MM.1S (cell line): ENCODE measurements around the gene COX8C.

ENCODE experiments used
- DNase-seq: peaks from one replicate; pipeline ENCODE4 v3.0.0-alpha.2; 2015
- H2AFZ ChIP-seq: fragments of 300-600 bp; sonication (generic); 2 replicates; pipeline ENCODE4 v1.6.0; 2016; ENCODE audit warnings: antibody characterized with exemption, low read length
- H3F3A ChIP-seq: fragments of 300-600 bp; sonication (generic); 2 replicates; pipeline ENCODE4 v1.6.1; 2016; ENCODE audit warnings: mild to moderate bottlenecking, antibody characterized with exemption, low read length, moderate library complexity, mixed read lengths; ENCODE audit not compliant: insufficient read depth
- H3K27ac ChIP-seq: fragments of 300-600 bp; sonication (generic); 2 replicates; pipeline ENCODE4 v1.5.1; 2016; ENCODE audit warnings: mild to moderate bottlenecking, low read length
- H3K27me3 ChIP-seq: fragments of 300-600 bp; sonication (generic); replicated peaks from 2 replicates; pipeline ENCODE4 v1.6.0; 2016; ENCODE audit warnings: low read length; ENCODE audit not compliant: insufficient read depth
- H3K36me3 ChIP-seq: fragments of 300-600 bp; sonication (generic); replicated peaks from 2 replicates; pipeline ENCODE4 v1.6.1; 2016; ENCODE audit warnings: mild to moderate bottlenecking, low read length, mixed read lengths; ENCODE audit not compliant: insufficient read depth
- H3K4me1 ChIP-seq: fragments of 300-600 bp; sonication (generic); 2 replicates; pipeline ENCODE4 v1.6.1; 2016; ENCODE audit warnings: low read length, mixed read lengths
- H3K4me2 ChIP-seq: fragments of 300-600 bp; sonication (generic); 2 replicates; pipeline ENCODE4 v1.6.0; 2016; ENCODE audit warnings: low read depth, low read length
- H3K4me3 ChIP-seq: fragments of 300-600 bp; sonication (generic); 2 replicates; pipeline ENCODE4 v1.5.1; 2016; ENCODE audit warnings: low read length, mixed read lengths
- H3K79me2 ChIP-seq: fragments of 300-600 bp; sonication (generic); 2 replicates; pipeline ENCODE4 v1.6.1; 2016; ENCODE audit warnings: mixed run types, low read length, mixed read lengths
- H3K9ac ChIP-seq: fragments of 300-600 bp; sonication (generic); 2 replicates; pipeline ENCODE4 v1.6.1; 2016; ENCODE audit warnings: low read length, mixed read lengths
- H3K9me2 ChIP-seq: fragments of 300-600 bp; sonication (generic); replicated peaks from 2 replicates; pipeline ENCODE4 v1.6.1; 2016; ENCODE audit warnings: mild to moderate bottlenecking, low read length, mixed read lengths; ENCODE audit not compliant: insufficient read depth
- H3K9me3 ChIP-seq: fragments of 300-600 bp; sonication (generic); replicated peaks from 2 replicates; pipeline ENCODE4 v1.6.1; 2016; ENCODE audit warnings: mild to moderate bottlenecking, low read length, mixed read lengths; ENCODE audit not compliant: insufficient read depth
- H4K20me1 ChIP-seq: fragments of 300-600 bp; sonication (generic); 2 replicates; pipeline ENCODE4 v1.6.1; 2016; ENCODE audit warnings: mild to moderate bottlenecking, low read length, moderate library complexity, mixed read lengths; ENCODE audit not compliant: insufficient read depth
- EZH2 ChIP-seq: fragments of 300-600 bp; sonication (generic); optimal IDR thresholded peaks from 2 replicates; pipeline ENCODE3; 2017; ENCODE audit warnings: low read depth, mild to moderate bottlenecking, antibody characterized with exemption, low read length, mixed read lengths
- EZH2phosphoT487 ChIP-seq: fragments of 300-600 bp; sonication (generic); IDR thresholded peaks from 2 replicates; pipeline ENCODE4 v1.6.1; 2018; ENCODE audit warnings: antibody characterized with exemption, low read length
- TF ChIP-seq, protein P1 (sequence below): fragments of 300-600 bp; sonication (generic); IDR thresholded peaks from 2 replicates; pipeline ENCODE4 v1.5.1; 2016; ENCODE audit warnings: antibody characterized with exemption, low read length, mixed read lengths

Gene COX8C

GRCh38 chr14:93337143-93337753, 9.7 kb upstream of the COX8C start:
- H4K20me1 ChIP-seq = no peaks in the 10 kb centered on the region
- peaks cover under 1% of the 10 kb centered on the region for H3K79me2 ChIP-seq
- no peaks in the 10 kb centered on the region for H3K27me3 ChIP-seq
- no peak overlapping the region for H3K9ac ChIP-seq
- peaks cover 4% of the 10 kb centered on the region; the same call in 1 of the 2 replicates for H3F3A ChIP-seq
- H3K4me3 ChIP-seq = no peak overlapping the region
- H3K9me2 ChIP-seq = no peaks in the 10 kb centered on the region
- no peaks in the 10 kb centered on the region for H3K36me3 ChIP-seq
- H3K4me2 ChIP-seq = no peak overlapping the region
- TF ChIP-seq EZH2phosphoT487 (no peak), EZH2 (no peak)
- TF ChIP-seq, protein P1, sequence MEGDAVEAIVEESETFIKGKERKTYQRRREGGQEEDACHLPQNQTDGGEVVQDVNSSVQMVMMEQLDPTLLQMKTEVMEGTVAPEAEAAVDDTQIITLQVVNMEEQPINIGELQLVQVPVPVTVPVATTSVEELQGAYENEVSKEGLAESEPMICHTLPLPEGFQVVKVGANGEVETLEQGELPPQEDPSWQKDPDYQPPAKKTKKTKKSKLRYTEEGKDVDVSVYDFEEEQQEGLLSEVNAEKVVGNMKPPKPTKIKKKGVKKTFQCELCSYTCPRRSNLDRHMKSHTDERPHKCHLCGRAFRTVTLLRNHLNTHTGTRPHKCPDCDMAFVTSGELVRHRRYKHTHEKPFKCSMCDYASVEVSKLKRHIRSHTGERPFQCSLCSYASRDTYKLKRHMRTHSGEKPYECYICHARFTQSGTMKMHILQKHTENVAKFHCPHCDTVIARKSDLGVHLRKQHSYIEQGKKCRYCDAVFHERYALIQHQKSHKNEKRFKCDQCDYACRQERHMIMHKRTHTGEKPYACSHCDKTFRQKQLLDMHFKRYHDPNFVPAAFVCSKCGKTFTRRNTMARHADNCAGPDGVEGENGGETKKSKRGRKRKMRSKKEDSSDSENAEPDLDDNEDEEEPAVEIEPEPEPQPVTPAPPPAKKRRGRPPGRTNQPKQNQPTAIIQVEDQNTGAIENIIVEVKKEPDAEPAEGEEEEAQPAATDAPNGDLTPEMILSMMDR = peak; percentile 47
- H2AFZ ChIP-seq = no peak overlapping the region
- no peak overlapping the region for H3K27ac ChIP-seq
- H3K4me1 ChIP-seq = peaks cover 6% of the 10 kb centered on the region; the same call in 1 of the 2 replicates
- no peaks in the 10 kb centered on the region for H3K9me3 ChIP-seq
- peak; percentile 43 for DNase-seq

DNA sequence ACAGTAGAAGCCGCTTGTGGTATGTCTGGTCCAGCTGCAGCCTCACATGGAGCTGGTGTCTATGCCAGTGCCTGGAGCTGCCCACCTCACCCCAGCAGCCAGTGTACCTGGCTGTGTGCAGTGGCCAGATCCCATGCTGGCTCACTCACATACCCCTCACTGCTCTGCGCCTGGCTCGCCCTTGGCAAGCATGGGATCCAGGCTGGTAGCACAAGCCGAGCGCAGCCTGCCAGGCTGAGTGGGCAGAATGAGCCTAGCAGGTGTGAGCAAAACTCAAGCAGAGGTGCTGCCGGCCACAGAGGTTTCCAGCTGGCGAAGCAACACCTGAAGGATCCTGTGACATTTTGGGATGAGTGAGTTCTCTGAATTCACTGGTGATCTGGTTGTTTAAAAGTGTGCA, 9.1 kb upstream of the COX8C start:
- Histone ChIP-seq H3K9me2 (no peaks in the 10 kb centered on the region), H3K9me3 (no peaks in the 10 kb centered on the region), H4K20me1 (no peaks in the 10 kb centered on the region), H3K9ac (no peak overlapping the region), H3K79me2 (no peaks in the 10 kb centered on the region), H3K27me3 (no peaks in the 10 kb centered on the region), H3K4me1 (peaks cover 6% of the 10 kb centered on the region; the same call in 1 of the 2 replicates), H3K4me3 (no peak overlapping the region), H3F3A (peaks cover 4% of the 10 kb centered on the region; the same call in 1 of the 2 replicates), H2AFZ (no peak overlapping the region), H3K4me2 (no peak overlapping the region), H3K27ac (no peak overlapping the region), H3K36me3 (no peaks in the 10 kb centered on the region)
- DNase-seq = no peak
- TF ChIP-seq EZH2 (no peak), EZH2phosphoT487 (no peak)
- TF ChIP-seq, protein P1 = no peak

DNA sequence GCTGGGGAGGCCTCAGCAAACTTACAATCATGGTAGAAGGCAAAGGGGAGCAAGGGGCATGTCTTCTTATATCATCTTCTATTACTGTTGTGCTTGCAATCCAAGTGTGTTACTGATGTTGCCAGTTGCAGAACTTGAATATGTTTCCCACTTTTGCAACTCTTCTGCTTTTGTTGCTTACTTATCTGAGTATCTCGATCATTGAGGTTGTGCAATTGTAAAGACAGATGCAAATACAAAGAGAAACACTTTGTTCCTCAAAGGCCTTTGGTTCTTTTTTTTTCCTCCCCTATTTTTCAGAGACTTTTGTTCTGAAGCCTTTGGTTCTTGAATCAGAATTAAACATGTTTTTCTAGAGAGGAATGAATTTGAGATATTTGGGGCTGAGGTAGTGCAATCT, 3.7 kb upstream of the COX8C start:
- Histone ChIP-seq H3K27me3 (no peaks in the 10 kb centered on the region), H3K79me2 (no peaks in the 10 kb centered on the region), H2AFZ (no peak overlapping the region), H3K4me3 (no peak overlapping the region), H3K4me2 (no peak overlapping the region), H3K36me3 (no peaks in the 10 kb centered on the region), H3F3A (no peaks in the 10 kb centered on the region), H3K4me1 (no peaks in the 10 kb centered on the region), H3K9me3 (no peaks in the 10 kb centered on the region), H4K20me1 (no peaks in the 10 kb centered on the region), H3K9me2 (no peaks in the 10 kb centered on the region), H3K9ac (no peak overlapping the region), H3K27ac (no peak overlapping the region)
- TF ChIP-seq EZH2phosphoT487 = no peak
- TF ChIP-seq, protein P1 = no peak
- TF ChIP-seq EZH2 = no peak
- no peak for DNase-seq
